Endothelial cell of umbilical vein (primary cell): Measurements from ENCODE around the gene CYFIP2. TPM values are rescaled to one million over a fixed set of nuclear protein-coding genes. Genes with fewer than 3 reads are reported as not detected.

Experiments used
- BruUV-seq: library from RNA; stranded (reverse); fragments of 400-500 nt; replicated peaks from 2 replicates; lab custom pipeline; 2021; lab: Mats Ljungman, UMichigan
- CTCF ChIA-PET: fragments of 300-600, 350-600 bp; sonication (Branson Sonifier 250); formaldehyde crosslinking; loops from one replicate; lab custom pipeline; 2021; ENCODE audit warnings: antibody characterized with exemption, inconsistent platforms; lab: Charles Lee
- POLR2A ChIA-PET: fragments of 300-600, 350-600 bp; sonication (Branson Sonifier 250); formaldehyde crosslinking; loops from one replicate; lab custom pipeline; 2021; ENCODE audit warnings: antibody characterized with exemption, inconsistent platforms; lab: Charles Lee
- DNase-seq: peaks from one replicate; pipeline ENCODE4 v3.0.0-alpha.2; 2011; ENCODE audit warnings: low read depth, low spot score
- FAIRE-seq: peaks from 2 replicates; lab custom pipeline; 2011; peaks lifted over from hg19 to GRCh38; lab: Jason Lieb, UNC
- H2AFZ ChIP-seq: 2 replicates; pipeline ENCODE4 v1.6.0; 2012; ENCODE audit warnings: low read depth, low read length, control low read depth, inconsistent platforms
- H3K27ac ChIP-seq: 2 replicates; pipeline ENCODE4 v1.5.1; 2011; ENCODE audit warnings: low read depth, mild to moderate bottlenecking, control low read depth, low read length, moderate library complexity; ENCODE audit not compliant: insufficient read depth
- H3K27me3 ChIP-seq, 2 experiments: 2 replicates each; pipeline versions ENCODE4 v1.6.0 to v1.6.1; 2011; ENCODE audit warnings: low read length in 2 of 2, mixed read lengths in 1 of 2; ENCODE audit not compliant: control insufficient read depth in 2 of 2, insufficient read depth in 2 of 2
- H3K36me3 ChIP-seq, 2 experiments: 2 replicates in 1 of 2; 3 replicates in 1 of 2; pipeline ENCODE4 v1.5.1; 2011; ENCODE audit warnings: low read length in 2 of 2, mild to moderate bottlenecking in 1 of 2, moderate library complexity in 1 of 2; ENCODE audit not compliant: control insufficient read depth in 2 of 2, insufficient read depth in 2 of 2; ENCODE audit errors: extremely low read depth in 1 of 2
- H3K4me1 ChIP-seq: 3 replicates; pipeline ENCODE4 v1.5.1; 2011; ENCODE audit warnings: mild to moderate bottlenecking, low read length; ENCODE audit not compliant: control insufficient read depth, insufficient read depth; ENCODE audit errors: extremely low read depth
- H3K4me2 ChIP-seq: 2 replicates; pipeline ENCODE4 v1.6.1; 2011; ENCODE audit warnings: low read length, control low read depth, mixed read lengths; ENCODE audit not compliant: insufficient read depth
- H3K4me3 ChIP-seq, 3 experiments: fragments of 200-600 bp in 1 of 3; sonication (generic), shearing (Covaris generic) in 1 of 3; replicated peaks in 1 of 3; 2 replicates each; pipeline ENCODE4 v1.5.1; 2011 to 2016; ENCODE audit warnings: control low read depth in 3 of 3, low read length in 3 of 3, mild to moderate bottlenecking in 2 of 3, inconsistent platforms in 1 of 3, low read depth in 1 of 3, moderate library complexity in 1 of 3; ENCODE audit not compliant: insufficient read depth in 1 of 3
- H3K79me2 ChIP-seq: 2 replicates; pipeline ENCODE4 v1.6.0; 2012; ENCODE audit warnings: low read length, inconsistent platforms; ENCODE audit not compliant: control insufficient read depth, insufficient read depth
- H3K9ac ChIP-seq: replicated peaks from 2 replicates; pipeline ENCODE3; 2011; ENCODE audit warnings: low read length, control low read depth; ENCODE audit not compliant: insufficient read depth; ENCODE audit errors: extremely low read depth
- H3K9me1 ChIP-seq: replicated peaks from 3 replicates; pipeline ENCODE4 v1.6.0; 2011; ENCODE audit warnings: mild to moderate bottlenecking, low read length; ENCODE audit not compliant: control insufficient read depth, insufficient read depth; ENCODE audit errors: extremely low read depth
- H3K9me3 ChIP-seq: replicated peaks from 2 replicates; pipeline ENCODE4 v1.5.1; 2012; ENCODE audit warnings: low read length, inconsistent platforms; ENCODE audit not compliant: control insufficient read depth, insufficient read depth
- H4K20me1 ChIP-seq: replicated peaks from 2 replicates; pipeline ENCODE3; 2011; ENCODE audit warnings: mild to moderate bottlenecking, low read length; ENCODE audit not compliant: control insufficient read depth, insufficient read depth; ENCODE audit errors: extremely low read depth
- EZH2 ChIP-seq: IDR thresholded peaks from 2 replicates; pipeline ENCODE4 v1.6.1; 2012; ENCODE audit warnings: borderline replicate concordance, low read depth, mild to moderate bottlenecking, moderate library complexity, low read length, inconsistent platforms; ENCODE audit not compliant: severe bottlenecking
- FOS ChIP-seq: IDR thresholded peaks from 2 replicates; pipeline ENCODE4 v1.6.1; 2011; ENCODE audit warnings: mild to moderate bottlenecking, low read length, moderate library complexity, borderline replicate concordance; ENCODE audit not compliant: insufficient read depth
- GATA2 ChIP-seq: IDR thresholded peaks from 2 replicates; pipeline ENCODE4 v1.7.0; 2011; ENCODE audit warnings: low read depth, mild to moderate bottlenecking, moderate library complexity, mixed read lengths, low read length; ENCODE audit not compliant: insufficient read length, insufficient read depth
- JUN ChIP-seq: IDR thresholded peaks from 2 replicates; pipeline ENCODE4 v1.6.1; 2011; ENCODE audit warnings: borderline replicate concordance, low read depth; ENCODE audit not compliant: insufficient read length, insufficient read depth
- MYC ChIP-seq: IDR thresholded peaks from one replicate; pipeline ENCODE4 v1.6.1; 2011; ENCODE audit warnings: mild to moderate bottlenecking, low read depth, low read length
- POLR2A ChIP-seq: IDR thresholded peaks from 2 replicates; pipeline ENCODE4 v1.6.1; 2012; ENCODE audit warnings: low read depth, mild to moderate bottlenecking, control low read depth, low read length
- POLR2AphosphoS5 ChIP-seq: IDR thresholded peaks from 2 replicates; pipeline ENCODE4 v1.6.1; 2012; ENCODE audit warnings: low read depth, mild to moderate bottlenecking, control low read depth, low read length, moderate library complexity; ENCODE audit not compliant: insufficient read depth
- dilution Hi-C: fragments of 300-500 bp; cut with MboI; formaldehyde crosslinking; loops from one replicate; pipeline ENCODE4 v1.15.0; 2019; ENCODE audit warnings: low sequenced_read_pairs; ENCODE audit not compliant: extremely low pct_ligation_motif_present
- intact Hi-C: fragments of 100-400 bp; cut with micrococcal nuclease; formaldehyde crosslinking; loops from one replicate; pipeline ENCODE4 v1.10.0; 2022
- polyA plus RNA-seq, 4 experiments: library from polyadenylated mRNA; depleted of rRNA in 3 of 4; stranded (reverse) in 3 of 4; unstranded in 1 of 4; fragments of >200 nt; gene quantifications; 2 replicates each; pipeline versions ENCODE4 v1.2.1 to v1.2.3, GENCODE V29; 2011 to 2012; ENCODE audit warnings: missing spikeins in 1 of 4
- total RNA-seq: library from RNA; stranded (reverse); gene quantifications from 2 replicates; pipeline ENCODE4 v1.2.3, GENCODE V29; 2021
- TF ChIP-seq, protein P1 (sequence below), 2 donors: IDR thresholded peaks; 1 replicate in 1 of 2; 2 replicates in 1 of 2; pipeline ENCODE4 v1.5.1; 2011; ENCODE audit warnings: low read length in 2 of 2, mild to moderate bottlenecking in 2 of 2, moderate library complexity in 2 of 2, control low read depth in 1 of 2, inconsistent platforms in 1 of 2, low read depth in 1 of 2; ENCODE audit not compliant: insufficient read depth in 1 of 2; ENCODE audit errors: extremely low read depth in 1 of 2
- TF ChIP-seq, protein P2 (sequence below): IDR thresholded peaks from 2 replicates; pipeline ENCODE4 v1.6.1; 2011; ENCODE audit not compliant: insufficient read depth, insufficient read length

CYFIP2 gene
- total and polyA plus RNA-seq, 2 donors (not counting 3 experiments of a cell fraction or from before 2014, with no cell fraction given) = 9.2 to 22.4 TPM

DNA sequence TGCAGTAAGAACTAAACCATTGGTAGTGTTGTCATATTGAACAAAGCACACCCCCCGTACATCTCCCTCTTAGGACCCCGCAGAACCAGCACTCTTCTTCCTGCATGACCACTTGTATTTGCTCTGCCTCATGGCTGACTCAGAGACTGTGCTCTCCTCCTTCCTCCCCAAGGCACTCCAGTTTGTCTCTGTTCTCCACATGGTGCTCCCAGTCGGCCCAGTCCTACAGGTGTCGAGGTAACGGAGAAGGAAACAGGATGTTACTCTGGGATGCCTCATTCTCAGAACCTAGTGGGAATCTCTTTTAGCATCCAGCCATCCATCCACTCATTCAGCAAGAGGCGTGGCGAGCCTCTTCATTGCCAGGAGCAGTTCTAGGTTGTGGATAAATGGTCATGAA is 97.1 kb downstream of the CYFIP2 start:
- no TSS peak for BruUV-seq
- Histone ChIP-seq H3K9me3 (no peaks in the 10 kb centered on the region), H3K4me3 (no peak overlapping the region), H3K27me3 (no peaks in the 10 kb centered on the region), H3K9me1 (no peaks in the 10 kb centered on the region), H3K36me3 (no peaks in the 10 kb centered on the region), H3K79me2 (no peaks in the 10 kb centered on the region), H3K27ac (no peak overlapping the region), H3K4me1 (peaks cover 8% of the 10 kb centered on the region), H4K20me1 (no peaks in the 10 kb centered on the region), H3K4me2 (no peak overlapping the region), H2AFZ (no peak overlapping the region), H3K9ac (no peak overlapping the region)
- ChIA-PET POLR2A (interaction anchor here (2.8 kb wide), 1 partner anchor 12 kb away, joined by 8 read pairs; no protein-coding TSS in a partner anchor), CTCF (interaction anchor here (0.9 to 7.5 kb wide), 6 partner anchors 11 to 380 kb away, joined by 3 to 37 read pairs (median 8); a partner anchor contains a TSS)
- dilution Hi-C loops (no loop called here), intact Hi-C loops (loop anchor here (1.0 kb wide), 1 partner anchor 12 kb away; no protein-coding TSS in a partner anchor)
- DNase-seq = no peak
- no peak for TF ChIP-seq EZH2
- FAIRE-seq = no peak

DNA sequence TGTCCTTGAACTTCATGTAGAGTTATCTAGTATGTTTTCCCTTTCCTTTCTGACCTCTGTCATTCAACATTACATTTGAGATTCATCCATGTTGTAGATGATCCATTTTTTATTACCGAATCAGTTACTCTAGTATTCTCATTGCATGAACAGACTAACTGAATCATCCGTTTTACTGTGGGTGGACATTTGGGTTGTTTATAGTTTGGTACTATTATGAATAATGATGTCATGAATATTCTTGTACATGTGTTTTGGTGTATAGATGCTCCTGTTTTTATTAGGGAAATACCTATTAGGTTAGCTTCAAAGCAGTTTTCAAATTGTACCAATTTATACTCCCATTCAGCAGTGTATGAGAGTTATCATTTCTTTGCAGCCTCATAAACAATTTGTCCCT is 99.8 kb downstream of the CYFIP2 start:
- no peaks in the 10 kb centered on the region for H4K20me1 ChIP-seq
- no peak overlapping the region for H3K9ac ChIP-seq
- no peaks in the 10 kb centered on the region for H3K79me2 ChIP-seq
- CTCF ChIA-PET = interaction anchor here (4.7 to 7.5 kb wide), 2 partner anchors 22 to 105 kb away, joined by 25 to 37 read pairs; a partner anchor contains a TSS
- no peak overlapping the region for H3K27ac ChIP-seq
- H3K36me3 ChIP-seq = no peaks in the 10 kb centered on the region
- dilution Hi-C loops (no loop called here), intact Hi-C loops (loop anchor here (1.0 to 5.0 kb wide), 6 partner anchors 19 to 378 kb away; partner anchors contain the start of gene LSM11)
- no peaks in the 10 kb centered on the region for H3K27me3 ChIP-seq
- H3K4me1 ChIP-seq = peaks cover 7% of the 10 kb centered on the region
- H3K4me3 ChIP-seq = no peak overlapping the region
- POLR2A ChIA-PET = no interaction called here
- H3K4me2 ChIP-seq = no peak overlapping the region
- no TSS peak for BruUV-seq
- H3K9me1 ChIP-seq = no peaks in the 10 kb centered on the region
- H2AFZ ChIP-seq = no peak overlapping the region
- H3K9me3 ChIP-seq = no peaks in the 10 kb centered on the region
- FAIRE-seq (no peak), DNase-seq (no peak)
- TF ChIP-seq EZH2 (no peak), POLR2AphosphoS5 (no peak), JUN (no peak), MYC (no peak), GATA2 (no peak), FOS (no peak), POLR2A (no peak)
- TF ChIP-seq, protein P1, sequence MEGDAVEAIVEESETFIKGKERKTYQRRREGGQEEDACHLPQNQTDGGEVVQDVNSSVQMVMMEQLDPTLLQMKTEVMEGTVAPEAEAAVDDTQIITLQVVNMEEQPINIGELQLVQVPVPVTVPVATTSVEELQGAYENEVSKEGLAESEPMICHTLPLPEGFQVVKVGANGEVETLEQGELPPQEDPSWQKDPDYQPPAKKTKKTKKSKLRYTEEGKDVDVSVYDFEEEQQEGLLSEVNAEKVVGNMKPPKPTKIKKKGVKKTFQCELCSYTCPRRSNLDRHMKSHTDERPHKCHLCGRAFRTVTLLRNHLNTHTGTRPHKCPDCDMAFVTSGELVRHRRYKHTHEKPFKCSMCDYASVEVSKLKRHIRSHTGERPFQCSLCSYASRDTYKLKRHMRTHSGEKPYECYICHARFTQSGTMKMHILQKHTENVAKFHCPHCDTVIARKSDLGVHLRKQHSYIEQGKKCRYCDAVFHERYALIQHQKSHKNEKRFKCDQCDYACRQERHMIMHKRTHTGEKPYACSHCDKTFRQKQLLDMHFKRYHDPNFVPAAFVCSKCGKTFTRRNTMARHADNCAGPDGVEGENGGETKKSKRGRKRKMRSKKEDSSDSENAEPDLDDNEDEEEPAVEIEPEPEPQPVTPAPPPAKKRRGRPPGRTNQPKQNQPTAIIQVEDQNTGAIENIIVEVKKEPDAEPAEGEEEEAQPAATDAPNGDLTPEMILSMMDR (IDR thresholded peaks at IDR 0.05; ENCODE audit: extremely low read depth in 1 of 2, insufficient read depth in 1 of 2, low read depth in 1 of 2, low read length in 2 of 2) = no peak
- TF ChIP-seq, protein P2, sequence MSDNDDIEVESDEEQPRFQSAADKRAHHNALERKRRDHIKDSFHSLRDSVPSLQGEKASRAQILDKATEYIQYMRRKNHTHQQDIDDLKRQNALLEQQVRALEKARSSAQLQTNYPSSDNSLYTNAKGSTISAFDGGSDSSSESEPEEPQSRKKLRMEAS = no peak
